Muscle layer of colon (tissue), 2 donors: Measurements from ENCODE around the gene PSMD9.
"Not testable (repeated sequence)": the region's sequence is repeated elsewhere in the genome, so short reads cannot be mapped to it uniquely, and the experiment has no call there.

Source experiments
- H3K27ac ChIP-seq: one replicate; pipeline ENCODE4 v1.7.0; 2013; ENCODE audit warnings: low read depth, mild to moderate bottlenecking, low read length, moderate library complexity
- H3K27me3 ChIP-seq, 2 donors: one replicate each; pipeline ENCODE4 v1.7.0; 2013; ENCODE audit warnings: low read length in 2 of 2, mild to moderate bottlenecking in 2 of 2; ENCODE audit not compliant: insufficient read depth in 2 of 2, control insufficient read depth in 1 of 2
- H3K36me3 ChIP-seq: one replicate; pipeline ENCODE4 v1.7.0; 2013; ENCODE audit warnings: mild to moderate bottlenecking, low read length; ENCODE audit not compliant: insufficient read depth
- H3K4me1 ChIP-seq: one replicate; pipeline ENCODE4 v1.7.0; 2013; ENCODE audit warnings: mild to moderate bottlenecking, low read length; ENCODE audit not compliant: insufficient read depth
- H3K4me3 ChIP-seq, 2 donors: one replicate each; pipeline ENCODE4 v1.7.0; 2013; ENCODE audit warnings: low read length in 2 of 2, low read depth in 1 of 2, mild to moderate bottlenecking in 1 of 2, moderate library complexity in 1 of 2
- H3K9ac ChIP-seq: one replicate; pipeline ENCODE4 v1.7.0; 2013; ENCODE audit warnings: low read length
- H3K9me3 ChIP-seq: one replicate; pipeline ENCODE4 v1.7.0; 2013; ENCODE audit warnings: mild to moderate bottlenecking, low read length
- donor health status: abdominal sarcoma.
- donor health status: Adenocarcinoma of cecum.

PSMD9 gene

DNA sequence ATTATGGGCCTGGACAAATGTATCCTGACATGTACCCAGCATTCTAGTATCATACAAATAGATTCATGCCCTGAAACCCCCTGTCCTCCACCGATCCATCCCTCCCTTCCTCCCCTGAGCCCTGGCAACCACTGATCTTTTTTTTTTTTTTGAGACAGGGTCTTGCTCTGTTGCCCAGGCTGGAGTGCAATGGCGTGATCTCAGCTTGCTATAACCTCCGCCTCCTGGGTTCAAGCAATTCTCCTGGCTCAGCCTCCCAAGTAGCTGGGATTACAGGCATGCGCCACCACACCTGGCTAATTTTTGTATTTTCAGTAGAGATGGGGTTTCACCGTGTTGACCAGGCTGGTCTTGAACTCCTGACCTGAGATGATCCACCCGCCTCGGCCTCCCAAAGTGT, 41.0 kb downstream of the PSMD9 start:
- not testable (repeated sequence) for H3K27ac ChIP-seq, H3K4me3 ChIP-seq, H3K9me3 ChIP-seq, H3K36me3 ChIP-seq, H3K4me1 ChIP-seq, H3K27me3 ChIP-seq, H3K9ac ChIP-seq

DNA sequence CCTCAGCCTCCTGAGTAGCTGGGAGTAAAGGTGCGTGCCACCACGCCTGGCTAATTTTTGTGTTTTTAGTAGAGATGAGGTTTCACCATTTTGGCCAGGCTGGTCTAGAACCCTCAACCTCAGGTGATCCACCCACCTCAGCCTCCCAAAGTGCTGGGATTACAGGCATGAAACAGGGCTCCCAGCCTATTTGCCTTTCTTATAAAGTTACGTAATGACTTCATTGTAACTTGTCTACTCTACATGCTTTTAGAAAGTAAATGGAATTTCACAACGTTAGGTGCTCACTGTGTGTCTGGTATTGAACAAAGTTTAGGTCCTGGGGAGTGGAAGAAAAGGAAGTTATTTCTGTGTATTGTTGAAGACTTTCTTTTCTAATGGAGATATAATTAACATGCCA, 42.3 kb downstream of the PSMD9 start:
- H3K4me3 ChIP-seq: no peak overlapping the region
- H3K27ac ChIP-seq: no peak overlapping the region
- H3K36me3 ChIP-seq: no peaks in the 10 kb centered on the region
- H3K27me3 ChIP-seq: no peaks in the 10 kb centered on the region
- H3K9me3 ChIP-seq: no peaks in the 10 kb centered on the region
- no peaks in the 10 kb centered on the region for H3K4me1 ChIP-seq
- no peak overlapping the region for H3K9ac ChIP-seq

DNA sequence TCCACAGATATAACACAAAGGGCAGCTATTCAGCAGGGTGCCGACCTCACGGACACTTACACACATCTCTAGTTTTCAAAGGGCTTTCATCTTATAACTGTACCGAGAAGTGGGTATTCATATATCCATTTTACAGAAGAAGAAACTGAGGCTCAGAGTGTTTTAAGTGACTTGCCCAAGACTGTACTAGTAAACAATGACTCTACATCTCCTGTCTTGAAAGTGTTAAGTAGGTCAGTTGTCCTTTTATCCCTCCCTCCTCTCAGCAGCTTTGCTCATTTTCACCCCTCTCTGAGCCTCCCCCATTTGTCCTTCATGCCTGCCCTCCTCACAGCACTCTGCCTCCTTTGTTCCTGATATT, 43.6 kb downstream of the PSMD9 start:
- Histone ChIP-seq H3K27me3 (no peaks in the 10 kb centered on the region), H3K4me3 (no peak overlapping the region), H3K36me3 (no peaks in the 10 kb centered on the region), H3K4me1 (no peaks in the 10 kb centered on the region), H3K9me3 (no peaks in the 10 kb centered on the region), H3K27ac (no peak overlapping the region), H3K9ac (no peak overlapping the region)

DNA sequence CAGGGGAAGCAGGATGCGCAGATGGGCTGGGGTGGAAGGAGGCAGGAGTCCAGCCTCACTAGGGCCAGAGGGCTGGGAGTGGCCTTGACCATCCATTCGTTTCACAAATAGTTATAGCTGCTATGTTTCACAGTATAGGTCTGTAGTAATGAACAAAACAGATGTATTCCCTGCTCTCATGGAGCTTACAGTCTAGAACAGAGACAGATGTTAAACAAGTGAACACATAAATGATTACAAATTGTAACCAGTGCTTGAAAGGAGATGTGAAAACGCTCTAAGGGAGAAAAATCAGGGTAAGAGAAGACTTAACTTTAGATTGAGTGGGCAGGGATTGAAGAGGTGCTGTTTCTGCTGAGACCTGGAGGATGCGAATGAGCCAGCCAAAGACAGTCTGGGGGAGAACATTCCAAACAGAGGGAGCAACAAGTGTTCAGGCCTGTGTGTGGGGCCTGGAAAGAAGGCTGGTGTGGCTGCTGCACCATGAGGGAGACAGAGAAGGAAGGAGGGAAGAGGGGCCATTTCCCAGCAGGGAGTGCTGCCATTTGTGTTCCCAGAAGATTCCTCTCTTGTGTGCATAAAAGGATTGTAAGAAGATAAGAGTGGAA, 44.4 kb downstream of the PSMD9 start:
- no peaks in the 10 kb centered on the region for H3K27me3 ChIP-seq
- H3K9ac ChIP-seq: no peak overlapping the region
- no peaks in the 10 kb centered on the region for H3K4me1 ChIP-seq
- H3K4me3 ChIP-seq: no peak overlapping the region
- H3K27ac ChIP-seq: no peak overlapping the region
- H3K36me3 ChIP-seq: no peaks in the 10 kb centered on the region
- H3K9me3 ChIP-seq: peaks cover 3% of the 10 kb centered on the region

DNA sequence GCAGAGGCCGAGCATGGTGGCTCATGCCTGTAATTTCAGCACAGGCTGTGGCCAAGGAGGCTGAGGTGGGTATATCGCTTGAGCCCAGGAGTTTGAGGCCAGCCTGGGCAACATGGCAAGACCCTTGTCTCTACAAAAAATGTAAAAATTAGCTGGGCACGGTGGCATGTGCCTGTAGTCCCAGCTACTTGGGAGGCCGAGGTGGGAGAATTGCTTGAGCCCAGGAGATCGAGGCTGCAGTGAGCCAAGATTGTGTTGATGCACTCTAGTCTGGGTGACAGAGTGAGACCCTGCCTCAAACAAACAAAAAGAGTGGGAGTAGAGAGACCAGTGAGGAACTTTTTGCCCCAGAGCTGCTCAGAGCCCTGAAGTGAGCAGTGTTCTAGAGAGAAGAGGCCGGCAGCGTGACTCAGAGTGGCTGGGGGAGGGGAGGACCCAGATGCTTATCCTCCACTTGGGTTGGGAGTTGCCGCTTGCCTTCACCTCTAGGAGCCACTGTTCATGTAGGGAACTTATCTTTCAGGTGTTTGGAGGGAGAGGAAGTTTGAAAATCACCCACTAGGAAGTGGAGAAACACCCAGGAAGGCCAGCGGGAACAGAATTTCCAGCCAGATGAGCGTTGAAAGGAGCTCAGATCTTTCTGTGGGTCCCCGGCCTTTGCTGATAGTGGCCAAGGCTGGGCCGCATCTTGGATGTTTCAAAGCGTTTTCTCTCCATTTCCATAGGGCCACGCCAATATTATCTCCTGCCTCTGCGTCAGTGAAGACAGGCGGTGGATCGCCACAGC, 45.1 kb downstream of the PSMD9 start:
- Histone ChIP-seq H3K4me3 (no peak overlapping the region), H3K9ac (no peak overlapping the region), H3K4me1 (no peaks in the 10 kb centered on the region), H3K36me3 (no peaks in the 10 kb centered on the region), H3K27me3 (no peaks in the 10 kb centered on the region), H3K27ac (no peak overlapping the region), H3K9me3 (peaks cover 3% of the 10 kb centered on the region)

DNA sequence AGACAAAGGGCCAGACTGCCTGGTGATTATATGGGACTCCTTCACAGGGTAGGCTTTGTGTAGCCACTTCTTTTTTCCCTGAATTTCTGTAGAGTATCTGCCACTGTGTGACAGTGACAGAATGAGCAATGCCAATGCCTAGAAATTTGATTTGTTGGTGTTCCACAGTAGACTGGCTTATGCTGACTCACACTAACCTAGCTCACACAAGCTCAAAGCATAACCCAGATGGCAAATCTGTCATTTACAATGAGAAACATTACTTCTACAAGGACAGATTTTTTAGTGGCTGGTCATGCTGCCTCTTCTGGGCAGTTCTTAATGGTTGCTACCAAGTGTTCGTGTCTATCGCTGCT, 45.7 kb downstream of the PSMD9 start:
- no peaks in the 10 kb centered on the region for H3K27me3 ChIP-seq
- no peaks in the 10 kb centered on the region for H3K36me3 ChIP-seq
- no peak overlapping the region for H3K4me3 ChIP-seq
- peaks cover 3% of the 10 kb centered on the region for H3K9me3 ChIP-seq
- H3K9ac ChIP-seq: no peak overlapping the region
- no peaks in the 10 kb centered on the region for H3K4me1 ChIP-seq
- no peak overlapping the region for H3K27ac ChIP-seq

DNA sequence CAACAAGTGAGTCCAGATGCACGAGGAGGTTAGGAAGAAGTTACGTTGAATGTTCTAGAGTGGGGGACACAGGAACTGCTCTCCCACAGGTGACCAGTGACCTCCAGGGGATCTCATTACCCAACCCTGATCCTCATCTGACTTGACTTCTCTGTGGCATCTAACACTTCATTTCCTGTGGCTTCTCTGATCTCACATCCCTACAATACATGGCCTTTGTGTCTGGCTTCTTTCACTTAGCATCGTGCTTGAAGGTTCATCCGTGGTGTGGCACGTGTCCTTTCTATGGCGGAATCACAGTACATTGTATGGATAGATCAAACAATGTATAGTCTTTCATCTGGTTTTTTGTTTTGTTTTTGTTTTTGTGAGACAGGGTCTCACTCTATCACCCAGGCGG, 49.1 kb downstream of the PSMD9 start:
- Histone ChIP-seq H3K9ac (no peak overlapping the region), H3K9me3 (peaks cover 3% of the 10 kb centered on the region), H3K27ac (no peak overlapping the region), H3K4me3 (no peak overlapping the region), H3K27me3 (no peaks in the 10 kb centered on the region), H3K4me1 (no peaks in the 10 kb centered on the region), H3K36me3 (no peaks in the 10 kb centered on the region)

DNA sequence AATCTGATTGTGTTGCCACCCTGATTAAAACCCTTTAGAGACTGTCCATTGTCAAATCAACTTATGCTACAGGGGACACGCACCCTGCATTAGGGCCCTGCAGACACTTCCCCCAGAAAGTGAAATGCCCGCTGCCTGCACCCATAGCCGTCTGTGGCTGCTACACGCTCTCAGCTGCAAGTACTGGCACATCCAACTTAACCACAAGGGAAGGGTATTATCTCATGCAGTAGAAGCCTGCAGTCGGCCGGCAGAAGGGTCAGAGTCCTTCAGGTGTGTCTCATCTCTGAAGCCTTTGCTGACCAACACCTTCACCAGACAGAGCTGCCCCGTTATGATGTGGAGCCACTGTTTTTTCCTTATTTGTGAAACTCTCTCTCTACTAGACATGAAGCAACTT, 50.6 kb downstream of the PSMD9 start:
- no peak overlapping the region for H3K4me3 ChIP-seq
- H3K9ac ChIP-seq: no peak overlapping the region
- H3K36me3 ChIP-seq: no peaks in the 10 kb centered on the region
- H3K27ac ChIP-seq: no peak overlapping the region
- H3K4me1 ChIP-seq: no peaks in the 10 kb centered on the region
- H3K27me3 ChIP-seq: no peaks in the 10 kb centered on the region
- H3K9me3 ChIP-seq: peaks cover 3% of the 10 kb centered on the region

DNA sequence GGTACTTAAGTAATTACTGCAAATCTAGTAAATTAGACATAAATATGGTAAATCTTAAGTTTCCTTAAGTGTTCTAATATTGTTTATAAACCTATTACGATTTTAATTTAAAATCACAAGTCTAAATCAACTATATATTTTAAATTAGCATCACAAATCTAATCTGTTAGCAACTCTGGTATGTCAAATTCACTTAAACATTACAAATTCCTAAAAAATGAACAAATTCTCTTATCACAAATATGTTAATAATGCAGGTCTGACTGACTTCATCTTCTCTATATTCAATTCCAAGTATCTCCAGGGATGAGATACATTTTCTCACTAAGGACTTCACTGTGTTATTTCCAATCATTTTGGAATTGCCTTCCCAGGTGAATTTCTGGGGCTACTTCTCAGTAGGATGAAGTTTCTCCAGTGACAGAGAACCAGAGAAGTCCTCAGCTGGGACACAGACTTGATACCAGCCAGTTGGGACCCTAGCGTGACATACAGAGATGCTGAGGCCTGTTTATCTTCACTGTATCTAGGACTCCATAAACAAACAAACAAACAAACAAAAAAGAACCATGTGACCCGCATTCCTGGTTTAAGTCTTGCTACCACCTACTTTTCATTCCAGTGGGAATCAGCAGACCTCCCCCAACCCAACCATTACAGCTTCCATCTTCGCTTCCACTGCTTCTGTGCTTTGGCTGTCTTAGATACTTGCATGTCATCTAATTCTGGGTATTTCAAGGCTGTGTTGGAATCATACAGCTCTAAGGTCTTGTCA, 51.6 kb downstream of the PSMD9 start:
- H3K27ac ChIP-seq: no peak overlapping the region
- H3K4me1 ChIP-seq: no peaks in the 10 kb centered on the region
- no peaks in the 10 kb centered on the region for H3K27me3 ChIP-seq
- no peak overlapping the region for H3K4me3 ChIP-seq
- no peak overlapping the region for H3K9ac ChIP-seq
- peaks cover 3% of the 10 kb centered on the region for H3K9me3 ChIP-seq
- no peaks in the 10 kb centered on the region for H3K36me3 ChIP-seq

DNA sequence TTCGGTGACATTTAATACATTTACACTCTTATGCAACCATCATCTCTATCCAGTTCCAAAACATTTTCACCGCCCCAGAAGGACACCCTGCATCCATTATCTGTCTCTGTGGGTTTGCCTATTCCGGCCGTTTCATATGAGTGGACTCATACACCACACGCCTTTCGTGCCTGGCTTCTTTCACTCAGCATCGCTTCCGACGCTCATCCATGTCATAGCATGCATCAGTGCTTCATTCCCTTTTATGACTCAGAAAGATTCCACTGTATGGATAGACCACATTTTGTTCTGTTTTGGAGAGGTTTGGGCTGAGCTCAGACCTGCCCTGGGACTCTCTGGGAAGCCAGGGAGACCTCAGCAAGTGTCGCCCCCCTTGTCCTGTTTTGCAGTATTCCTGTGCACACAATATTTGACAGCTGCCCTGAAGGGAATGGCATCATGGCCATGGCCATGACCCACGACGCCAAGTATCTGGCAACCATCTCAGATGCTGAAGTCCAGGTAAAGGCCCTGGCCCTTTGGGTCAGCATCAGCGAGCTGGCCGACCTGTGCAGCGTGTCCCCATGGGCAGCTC, 53.6 kb downstream of the PSMD9 start:
- peaks cover 3% of the 10 kb centered on the region for H3K9me3 ChIP-seq
- H3K36me3 ChIP-seq: no peaks in the 10 kb centered on the region
- no peaks in the 10 kb centered on the region for H3K4me1 ChIP-seq
- H3K27ac ChIP-seq: no peak overlapping the region
- no peaks in the 10 kb centered on the region for H3K27me3 ChIP-seq
- H3K9ac ChIP-seq: no peak overlapping the region
- H3K4me3 ChIP-seq: no peak overlapping the region

DNA sequence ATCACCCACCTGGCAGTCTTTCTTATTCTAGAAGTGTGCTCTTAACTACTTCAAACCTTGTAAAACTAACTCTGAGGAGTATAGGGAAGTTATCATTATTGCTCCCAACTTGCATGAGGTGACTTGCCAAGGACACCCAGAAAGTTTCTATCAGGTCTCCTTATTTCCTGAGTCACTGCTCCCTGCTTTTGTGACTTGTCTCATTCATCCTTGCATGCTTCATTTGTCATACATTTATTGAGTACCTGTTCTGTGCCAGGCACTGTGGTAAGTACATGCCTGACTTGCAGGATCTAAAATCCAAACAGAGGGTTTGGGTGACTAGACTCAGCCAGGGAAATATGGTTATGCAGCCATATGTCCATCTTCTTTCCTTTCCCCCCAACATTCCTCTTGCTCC, 55.3 kb downstream of the PSMD9 start:
- Histone ChIP-seq H3K4me3 (no peak overlapping the region), H3K27ac (no peak overlapping the region), H3K27me3 (no peaks in the 10 kb centered on the region), H3K36me3 (no peaks in the 10 kb centered on the region), H3K9ac (no peak overlapping the region), H3K9me3 (no peaks in the 10 kb centered on the region), H3K4me1 (no peaks in the 10 kb centered on the region)
